K562 (cell line): ENCODE measurements around the gene PIGB. TPM values are rescaled to one million over a fixed set of nuclear protein-coding genes. Genes with fewer than 3 reads are reported as not detected.

Experiments used
- BACH1 ChIP-seq: fragments of 200-800 bp; sonication (Bioruptor generic); IDR thresholded peaks from 2 replicates; pipeline ENCODE4 v1.6.1; 2016; ENCODE audit warnings: missing genetic modification characterization, missing compliant biosample characterization
- BDP1 ChIP-seq: IDR thresholded peaks from 3 replicates; pipeline ENCODE4 v1.6.1; 2011; ENCODE audit not compliant: insufficient read length, insufficient read depth
- CSDE1 ChIP-seq, 2 experiments: fragments of 450-650 bp; IDR thresholded peaks; 2 replicates each; pipeline ENCODE4 v1.6.1; 2016; ENCODE audit warnings: mild to moderate bottlenecking in 1 of 2
- DLX4 ChIP-seq: fragments of 250-450 bp; sonication (Bioruptor Pico); IDR thresholded peaks from 2 replicates; pipeline ENCODE4 v1.6.1; 2021; ENCODE audit warnings: mild to moderate bottlenecking
- EHMT2 ChIP-seq: fragments of 450-650 bp; IDR thresholded peaks from 2 replicates; pipeline ENCODE4 v1.6.1; 2018; ENCODE audit warnings: antibody characterized with exemption
- HMGXB4 ChIP-seq: sonication (generic); formaldehyde crosslinking; IDR thresholded peaks from 2 replicates; pipeline ENCODE4 v1.8.1; 2023; ENCODE audit warnings: mild to moderate bottlenecking, missing genetic modification reagents
- KHSRP ChIP-seq: fragments of 450-650 bp; IDR thresholded peaks from 2 replicates; pipeline ENCODE4 v1.6.1; 2017
- KLF6 ChIP-seq: fragments of 250-450 bp; sonication (Bioruptor Pico); IDR thresholded peaks from 2 replicates; pipeline ENCODE4 v1.4.0; 2020; ENCODE audit warnings: mild to moderate bottlenecking, moderate library complexity, borderline replicate concordance
- MAX ChIP-seq: sonication (generic); formaldehyde crosslinking; IDR thresholded peaks from 2 replicates; pipeline ENCODE4 v1.9.0; 2022; ENCODE audit warnings: mild to moderate bottlenecking, missing genetic modification reagents
- MLLT1 ChIP-seq, 2 experiments: fragments of 450-650 bp; IDR thresholded peaks; 2 replicates each; pipeline ENCODE4 v1.6.1; 2016
- NFIC ChIP-seq: fragments of 450-650 bp; IDR thresholded peaks from 2 replicates; pipeline ENCODE4 v1.6.1; 2017; ENCODE audit warnings: mild to moderate bottlenecking, inconsistent platforms
- NKRF ChIP-seq: fragments of 450-650 bp; IDR thresholded peaks from 2 replicates; pipeline ENCODE4 v1.6.1; 2016; ENCODE audit warnings: borderline replicate concordance
- RBM17 ChIP-seq: fragments of 200-400 bp; formaldehyde crosslinking; IDR thresholded peaks from 2 replicates; pipeline ENCODE4 v1.6.1; 2017; ENCODE audit warnings: low read depth, mild to moderate bottlenecking, low read length, borderline replicate concordance
- SNIP1 ChIP-seq: fragments of 450-650 bp; IDR thresholded peaks from 2 replicates; pipeline ENCODE4 v1.7.1; 2017; ENCODE audit warnings: low read depth, mild to moderate bottlenecking
- TAF15 ChIP-seq: fragments of 200-400 bp; formaldehyde crosslinking; IDR thresholded peaks from 2 replicates; pipeline ENCODE4 v1.6.1; 2017; ENCODE audit warnings: mild to moderate bottlenecking, low read depth, low read length, moderate library complexity
- TSC22D4 ChIP-seq: fragments of 450-650 bp; IDR thresholded peaks from 2 replicates; pipeline ENCODE4 v1.6.1; 2016; ENCODE audit warnings: missing genetic modification characterization, missing biosample characterization, control low read depth
- ZFP30 ChIP-seq: fragments of 250-450 bp; sonication (Bioruptor Pico); IDR thresholded peaks from 2 replicates; pipeline ENCODE4 v1.8.0; 2022; ENCODE audit warnings: moderate library complexity, mild to moderate bottlenecking, inconsistent platforms, borderline replicate concordance
- ZNF121 ChIP-seq: sonication (generic); formaldehyde crosslinking; conservative IDR thresholded peaks from 2 replicates; pipeline ENCODE4 v1.8.0; 2022; ENCODE audit warnings: missing genetic modification reagents
- ZNF197 ChIP-seq: fragments of 200-800 bp; sonication (Bioruptor generic); IDR thresholded peaks from 2 replicates; pipeline ENCODE4 v1.6.1; 2016; ENCODE audit warnings: low read depth, missing genetic modification characterization, missing compliant biosample characterization
- ZNF24 ChIP-seq: fragments of 450-650 bp; IDR thresholded peaks from 2 replicates; pipeline ENCODE4 v1.6.1; 2016
- ZNF277 ChIP-seq: fragments of 250-450 bp; sonication (Bioruptor Pico); IDR thresholded peaks from 2 replicates; pipeline ENCODE4 v1.8.0; 2022; ENCODE audit warnings: inconsistent platforms, mild to moderate bottlenecking, moderate library complexity, borderline replicate concordance
- ZNF511 ChIP-seq: sonication (generic); formaldehyde crosslinking; IDR thresholded peaks from 2 replicates; pipeline ENCODE4 v1.8.0; 2022; ENCODE audit warnings: mild to moderate bottlenecking, missing genetic modification reagents
- ZNF551 ChIP-seq: fragments of 250-450 bp; sonication (Bioruptor Pico); IDR thresholded peaks from 2 replicates; pipeline ENCODE4 v1.5.0; 2021; ENCODE audit warnings: mild to moderate bottlenecking, moderate library complexity
- polyA plus RNA-seq, 8 experiments: library from polyadenylated mRNA; depleted of rRNA in 4 of 8; stranded (reverse) in 5 of 8; unstranded in 3 of 8; fragments of >200 nt; fragmentation: Nextera tagmentation in 2 of 8; fragmentation: Illumina TruSeq in 1 of 8; extraction: Ambion mirVana in 2 of 8; extraction: Trizol in 1 of 8; gene quantifications; 2 replicates each; pipeline versions ENCODE4 v1.2.1 to v1.2.3, GENCODE V29; 2011 to 2014; ENCODE audit warnings: inconsistent platforms in 1 of 8, missing spikeins in 1 of 8
- total RNA-seq, 7 experiments: library from RNA; depleted of rRNA in 6 of 7; stranded (reverse); fragments of >200 nt in 6 of 7; fragmentation: Illumina TruSeq in 2 of 7; extraction: Trizol in 2 of 7; gene quantifications; 2 replicates each; pipeline versions ENCODE4 v1.2.1 to v1.2.3, GENCODE V29; 2011 to 2021; ENCODE audit warnings: low replicate concordance in 1 of 7

PIGB gene
- total and polyA plus RNA-seq, 9 of the 15 experiments (the other 6 are each of a cell fraction or from before 2014, with no cell fraction given) = 9.9 to 32.3 (median 18.2) TPM

GRCh38 chr15:55290528-55291057, 28.4 kb upstream of the PIGB start (continued):
- TF ChIP-seq ZNF551 (no peak), DLX4 (CRISPR knock-in tag) (no peak), TAF15 (no peak), NKRF (no peak), TSC22D4 (tag) (no peak), BDP1 (no peak), KHSRP (no peak), NFIC (no peak), ZFP30 (CRISPR knock-in tag) (no peak), RBM17 (no peak), BACH1 (tag) (no peak), ZNF24 (no peak), HMGXB4 (CRISPR knock-in tag) (no peak), ZNF121 (CRISPR knock-in tag) (0 out of 2 replicates have a peak, but pooled peaks have one; percentile 6), ZNF277 (CRISPR knock-in tag) (no peak), EHMT2 (no peak), ZNF511 (CRISPR knock-in tag) (no peak), KLF6 (no peak), MLLT1 (IDR thresholded peaks at IDR 0.05) (no peak), CSDE1 (IDR thresholded peaks at IDR 0.05) (no peak), SNIP1 (no peak), ZNF197 (CRISPR knock-in tag) (no peak), MAX (CRISPR knock-in tag) (peak; percentile 86)
